ENCODE data around the gene FCHSD2.

DNA sequence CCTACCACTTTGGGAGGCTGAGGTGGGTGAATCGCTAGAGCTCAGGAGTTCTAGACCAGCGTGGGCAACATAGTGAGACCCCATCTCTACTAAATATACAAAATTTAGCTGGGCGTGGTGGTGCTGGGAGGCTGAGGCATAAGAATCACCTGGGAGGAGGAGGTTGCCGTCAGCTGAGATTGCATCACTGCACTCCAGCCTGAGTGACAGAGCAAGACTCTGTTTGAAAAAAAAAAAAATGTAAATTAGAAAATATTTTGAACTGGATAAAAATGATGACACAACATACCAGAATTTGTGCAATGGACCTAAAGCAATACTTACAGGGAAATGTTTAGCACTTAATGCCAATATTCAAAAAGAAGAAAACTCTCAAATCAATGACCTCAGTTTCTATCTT lies 281.5 kb downstream of the FCHSD2 start:
- TF ChIP-seq, protein P1, sequence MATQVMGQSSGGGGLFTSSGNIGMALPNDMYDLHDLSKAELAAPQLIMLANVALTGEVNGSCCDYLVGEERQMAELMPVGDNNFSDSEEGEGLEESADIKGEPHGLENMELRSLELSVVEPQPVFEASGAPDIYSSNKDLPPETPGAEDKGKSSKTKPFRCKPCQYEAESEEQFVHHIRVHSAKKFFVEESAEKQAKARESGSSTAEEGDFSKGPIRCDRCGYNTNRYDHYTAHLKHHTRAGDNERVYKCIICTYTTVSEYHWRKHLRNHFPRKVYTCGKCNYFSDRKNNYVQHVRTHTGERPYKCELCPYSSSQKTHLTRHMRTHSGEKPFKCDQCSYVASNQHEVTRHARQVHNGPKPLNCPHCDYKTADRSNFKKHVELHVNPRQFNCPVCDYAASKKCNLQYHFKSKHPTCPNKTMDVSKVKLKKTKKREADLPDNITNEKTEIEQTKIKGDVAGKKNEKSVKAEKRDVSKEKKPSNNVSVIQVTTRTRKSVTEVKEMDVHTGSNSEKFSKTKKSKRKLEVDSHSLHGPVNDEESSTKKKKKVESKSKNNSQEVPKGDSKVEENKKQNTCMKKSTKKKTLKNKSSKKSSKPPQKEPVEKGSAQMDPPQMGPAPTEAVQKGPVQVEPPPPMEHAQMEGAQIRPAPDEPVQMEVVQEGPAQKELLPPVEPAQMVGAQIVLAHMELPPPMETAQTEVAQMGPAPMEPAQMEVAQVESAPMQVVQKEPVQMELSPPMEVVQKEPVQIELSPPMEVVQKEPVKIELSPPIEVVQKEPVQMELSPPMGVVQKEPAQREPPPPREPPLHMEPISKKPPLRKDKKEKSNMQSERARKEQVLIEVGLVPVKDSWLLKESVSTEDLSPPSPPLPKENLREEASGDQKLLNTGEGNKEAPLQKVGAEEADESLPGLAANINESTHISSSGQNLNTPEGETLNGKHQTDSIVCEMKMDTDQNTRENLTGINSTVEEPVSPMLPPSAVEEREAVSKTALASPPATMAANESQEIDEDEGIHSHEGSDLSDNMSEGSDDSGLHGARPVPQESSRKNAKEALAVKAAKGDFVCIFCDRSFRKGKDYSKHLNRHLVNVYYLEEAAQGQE (tag by site-specific recombination; IDR thresholded peaks at IDR 0.05), result no peak
- TF ChIP-seq, protein P2, sequence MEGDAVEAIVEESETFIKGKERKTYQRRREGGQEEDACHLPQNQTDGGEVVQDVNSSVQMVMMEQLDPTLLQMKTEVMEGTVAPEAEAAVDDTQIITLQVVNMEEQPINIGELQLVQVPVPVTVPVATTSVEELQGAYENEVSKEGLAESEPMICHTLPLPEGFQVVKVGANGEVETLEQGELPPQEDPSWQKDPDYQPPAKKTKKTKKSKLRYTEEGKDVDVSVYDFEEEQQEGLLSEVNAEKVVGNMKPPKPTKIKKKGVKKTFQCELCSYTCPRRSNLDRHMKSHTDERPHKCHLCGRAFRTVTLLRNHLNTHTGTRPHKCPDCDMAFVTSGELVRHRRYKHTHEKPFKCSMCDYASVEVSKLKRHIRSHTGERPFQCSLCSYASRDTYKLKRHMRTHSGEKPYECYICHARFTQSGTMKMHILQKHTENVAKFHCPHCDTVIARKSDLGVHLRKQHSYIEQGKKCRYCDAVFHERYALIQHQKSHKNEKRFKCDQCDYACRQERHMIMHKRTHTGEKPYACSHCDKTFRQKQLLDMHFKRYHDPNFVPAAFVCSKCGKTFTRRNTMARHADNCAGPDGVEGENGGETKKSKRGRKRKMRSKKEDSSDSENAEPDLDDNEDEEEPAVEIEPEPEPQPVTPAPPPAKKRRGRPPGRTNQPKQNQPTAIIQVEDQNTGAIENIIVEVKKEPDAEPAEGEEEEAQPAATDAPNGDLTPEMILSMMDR (tag by site-specific recombination; IDR thresholded peaks at IDR 0.05), result no peak
- TF ChIP-seq TCF7L2 (IDR thresholded peaks at IDR 0.05; ENCODE audit: borderline replicate concordance, low read depth, low read length) (no peak), ZNF404 (tag by site-specific recombination; IDR thresholded peaks at IDR 0.05) (no peak), ZNF658 (tag by site-specific recombination; IDR thresholded peaks at IDR 0.05) (no peak), ZNF37A (tag by site-specific recombination; IDR thresholded peaks at IDR 0.05) (no peak), PRDM1 (tag by site-specific recombination; IDR thresholded peaks at IDR 0.05) (no peak), ZNF76 (tag by site-specific recombination; IDR thresholded peaks at IDR 0.05; ENCODE audit: borderline replicate concordance, low read depth) (no peak)
- TF ChIP-seq, protein P3, sequence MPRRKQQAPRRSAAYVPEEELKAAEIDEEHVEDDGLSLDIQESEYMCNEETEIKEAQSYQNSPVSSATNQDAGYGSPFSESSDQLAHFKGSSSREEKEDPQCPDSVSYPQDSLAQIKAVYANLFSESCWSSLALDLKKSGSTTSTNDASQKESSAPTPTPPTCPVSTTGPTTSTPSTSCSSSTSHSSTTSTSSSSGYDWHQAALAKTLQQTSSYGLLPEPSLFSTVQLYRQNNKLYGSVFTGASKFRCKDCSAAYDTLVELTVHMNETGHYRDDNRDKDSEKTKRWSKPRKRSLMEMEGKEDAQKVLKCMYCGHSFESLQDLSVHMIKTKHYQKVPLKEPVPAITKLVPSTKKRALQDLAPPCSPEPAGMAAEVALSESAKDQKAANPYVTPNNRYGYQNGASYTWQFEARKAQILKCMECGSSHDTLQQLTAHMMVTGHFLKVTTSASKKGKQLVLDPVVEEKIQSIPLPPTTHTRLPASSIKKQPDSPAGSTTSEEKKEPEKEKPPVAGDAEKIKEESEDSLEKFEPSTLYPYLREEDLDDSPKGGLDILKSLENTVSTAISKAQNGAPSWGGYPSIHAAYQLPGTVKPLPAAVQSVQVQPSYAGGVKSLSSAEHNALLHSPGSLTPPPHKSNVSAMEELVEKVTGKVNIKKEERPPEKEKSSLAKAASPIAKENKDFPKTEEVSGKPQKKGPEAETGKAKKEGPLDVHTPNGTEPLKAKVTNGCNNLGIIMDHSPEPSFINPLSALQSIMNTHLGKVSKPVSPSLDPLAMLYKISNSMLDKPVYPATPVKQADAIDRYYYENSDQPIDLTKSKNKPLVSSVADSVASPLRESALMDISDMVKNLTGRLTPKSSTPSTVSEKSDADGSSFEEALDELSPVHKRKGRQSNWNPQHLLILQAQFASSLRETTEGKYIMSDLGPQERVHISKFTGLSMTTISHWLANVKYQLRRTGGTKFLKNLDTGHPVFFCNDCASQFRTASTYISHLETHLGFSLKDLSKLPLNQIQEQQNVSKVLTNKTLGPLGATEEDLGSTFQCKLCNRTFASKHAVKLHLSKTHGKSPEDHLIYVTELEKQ (tag by site-specific recombination; IDR thresholded peaks at IDR 0.05; ENCODE audit: borderline replicate concordance), result no peak
- TF ChIP-seq, protein P4, sequence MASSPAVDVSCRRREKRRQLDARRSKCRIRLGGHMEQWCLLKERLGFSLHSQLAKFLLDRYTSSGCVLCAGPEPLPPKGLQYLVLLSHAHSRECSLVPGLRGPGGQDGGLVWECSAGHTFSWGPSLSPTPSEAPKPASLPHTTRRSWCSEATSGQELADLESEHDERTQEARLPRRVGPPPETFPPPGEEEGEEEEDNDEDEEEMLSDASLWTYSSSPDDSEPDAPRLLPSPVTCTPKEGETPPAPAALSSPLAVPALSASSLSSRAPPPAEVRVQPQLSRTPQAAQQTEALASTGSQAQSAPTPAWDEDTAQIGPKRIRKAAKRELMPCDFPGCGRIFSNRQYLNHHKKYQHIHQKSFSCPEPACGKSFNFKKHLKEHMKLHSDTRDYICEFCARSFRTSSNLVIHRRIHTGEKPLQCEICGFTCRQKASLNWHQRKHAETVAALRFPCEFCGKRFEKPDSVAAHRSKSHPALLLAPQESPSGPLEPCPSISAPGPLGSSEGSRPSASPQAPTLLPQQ (tag by site-specific recombination; IDR thresholded peaks at IDR 0.05), result no peak
- TF ChIP-seq, protein P5, sequence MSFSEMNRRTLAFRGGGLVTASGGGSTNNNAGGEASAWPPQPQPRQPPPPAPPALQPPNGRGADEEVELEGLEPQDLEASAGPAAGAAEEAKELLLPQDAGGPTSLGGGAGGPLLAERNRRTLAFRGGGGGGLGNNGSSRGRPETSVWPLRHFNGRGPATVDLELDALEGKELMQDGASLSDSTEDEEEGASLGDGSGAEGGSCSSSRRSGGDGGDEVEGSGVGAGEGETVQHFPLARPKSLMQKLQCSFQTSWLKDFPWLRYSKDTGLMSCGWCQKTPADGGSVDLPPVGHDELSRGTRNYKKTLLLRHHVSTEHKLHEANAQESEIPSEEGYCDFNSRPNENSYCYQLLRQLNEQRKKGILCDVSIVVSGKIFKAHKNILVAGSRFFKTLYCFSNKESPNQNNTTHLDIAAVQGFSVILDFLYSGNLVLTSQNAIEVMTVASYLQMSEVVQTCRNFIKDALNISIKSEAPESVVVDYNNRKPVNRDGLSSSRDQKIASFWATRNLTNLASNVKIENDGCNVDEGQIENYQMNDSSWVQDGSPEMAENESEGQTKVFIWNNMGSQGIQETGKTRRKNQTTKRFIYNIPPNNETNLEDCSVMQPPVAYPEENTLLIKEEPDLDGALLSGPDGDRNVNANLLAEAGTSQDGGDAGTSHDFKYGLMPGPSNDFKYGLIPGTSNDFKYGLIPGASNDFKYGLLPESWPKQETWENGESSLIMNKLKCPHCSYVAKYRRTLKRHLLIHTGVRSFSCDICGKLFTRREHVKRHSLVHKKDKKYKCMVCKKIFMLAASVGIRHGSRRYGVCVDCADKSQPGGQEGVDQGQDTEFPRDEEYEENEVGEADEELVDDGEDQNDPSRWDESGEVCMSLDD (tag by site-specific recombination; IDR thresholded peaks at IDR 0.05), result no peak
- TF ChIP-seq, protein P6, sequence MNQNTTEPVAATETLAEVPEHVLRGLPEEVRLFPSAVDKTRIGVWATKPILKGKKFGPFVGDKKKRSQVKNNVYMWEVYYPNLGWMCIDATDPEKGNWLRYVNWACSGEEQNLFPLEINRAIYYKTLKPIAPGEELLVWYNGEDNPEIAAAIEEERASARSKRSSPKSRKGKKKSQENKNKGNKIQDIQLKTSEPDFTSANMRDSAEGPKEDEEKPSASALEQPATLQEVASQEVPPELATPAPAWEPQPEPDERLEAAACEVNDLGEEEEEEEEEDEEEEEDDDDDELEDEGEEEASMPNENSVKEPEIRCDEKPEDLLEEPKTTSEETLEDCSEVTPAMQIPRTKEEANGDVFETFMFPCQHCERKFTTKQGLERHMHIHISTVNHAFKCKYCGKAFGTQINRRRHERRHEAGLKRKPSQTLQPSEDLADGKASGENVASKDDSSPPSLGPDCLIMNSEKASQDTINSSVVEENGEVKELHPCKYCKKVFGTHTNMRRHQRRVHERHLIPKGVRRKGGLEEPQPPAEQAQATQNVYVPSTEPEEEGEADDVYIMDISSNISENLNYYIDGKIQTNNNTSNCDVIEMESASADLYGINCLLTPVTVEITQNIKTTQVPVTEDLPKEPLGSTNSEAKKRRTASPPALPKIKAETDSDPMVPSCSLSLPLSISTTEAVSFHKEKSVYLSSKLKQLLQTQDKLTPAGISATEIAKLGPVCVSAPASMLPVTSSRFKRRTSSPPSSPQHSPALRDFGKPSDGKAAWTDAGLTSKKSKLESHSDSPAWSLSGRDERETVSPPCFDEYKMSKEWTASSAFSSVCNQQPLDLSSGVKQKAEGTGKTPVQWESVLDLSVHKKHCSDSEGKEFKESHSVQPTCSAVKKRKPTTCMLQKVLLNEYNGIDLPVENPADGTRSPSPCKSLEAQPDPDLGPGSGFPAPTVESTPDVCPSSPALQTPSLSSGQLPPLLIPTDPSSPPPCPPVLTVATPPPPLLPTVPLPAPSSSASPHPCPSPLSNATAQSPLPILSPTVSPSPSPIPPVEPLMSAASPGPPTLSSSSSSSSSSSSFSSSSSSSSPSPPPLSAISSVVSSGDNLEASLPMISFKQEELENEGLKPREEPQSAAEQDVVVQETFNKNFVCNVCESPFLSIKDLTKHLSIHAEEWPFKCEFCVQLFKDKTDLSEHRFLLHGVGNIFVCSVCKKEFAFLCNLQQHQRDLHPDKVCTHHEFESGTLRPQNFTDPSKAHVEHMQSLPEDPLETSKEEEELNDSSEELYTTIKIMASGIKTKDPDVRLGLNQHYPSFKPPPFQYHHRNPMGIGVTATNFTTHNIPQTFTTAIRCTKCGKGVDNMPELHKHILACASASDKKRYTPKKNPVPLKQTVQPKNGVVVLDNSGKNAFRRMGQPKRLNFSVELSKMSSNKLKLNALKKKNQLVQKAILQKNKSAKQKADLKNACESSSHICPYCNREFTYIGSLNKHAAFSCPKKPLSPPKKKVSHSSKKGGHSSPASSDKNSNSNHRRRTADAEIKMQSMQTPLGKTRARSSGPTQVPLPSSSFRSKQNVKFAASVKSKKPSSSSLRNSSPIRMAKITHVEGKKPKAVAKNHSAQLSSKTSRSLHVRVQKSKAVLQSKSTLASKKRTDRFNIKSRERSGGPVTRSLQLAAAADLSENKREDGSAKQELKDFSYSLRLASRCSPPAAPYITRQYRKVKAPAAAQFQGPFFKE (tag by site-specific recombination; IDR thresholded peaks at IDR 0.05; ENCODE audit: borderline replicate concordance), result no peak

Data from HEK293 (cell line).